ENCODE results near the gene RHBDF2.

Gene RHBDF2

GRCh38 chr17:76547642-76548202 is 46.5 kb upstream of the RHBDF2 start:
- TF ChIP-seq SIN3A (IDR thresholded peaks at IDR 0.05; ENCODE audit: borderline replicate concordance, insufficient read depth, low read length) (no peak), FOXP2 (optimal IDR thresholded peaks at IDR 0.05; ENCODE audit: borderline replicate concordance, extremely low read depth, extremely low read length, insufficient read depth) (no peak), POLR2AphosphoS5 (IDR thresholded peaks at IDR 0.05; ENCODE audit: low read depth, low read length) (no peak), TAF1 (IDR thresholded peaks at IDR 0.05; ENCODE audit: borderline replicate concordance, insufficient read depth, low read length) (no peak), REST (IDR thresholded peaks at IDR 0.05; ENCODE audit: insufficient read depth in 1 of 2, low read depth in 2 of 2, low read length in 2 of 2) (no peak)

GRCh38 chr17:76547183-76547641 is 46.0 kb upstream of the RHBDF2 start:
- TF ChIP-seq TAF1 (IDR thresholded peaks at IDR 0.05; ENCODE audit: borderline replicate concordance, insufficient read depth, low read length) (no peak), REST (IDR thresholded peaks at IDR 0.05; ENCODE audit: insufficient read depth in 1 of 2, low read depth in 2 of 2, low read length in 2 of 2) (no peak), SIN3A (IDR thresholded peaks at IDR 0.05; ENCODE audit: borderline replicate concordance, insufficient read depth, low read length) (no peak), FOXP2 (optimal IDR thresholded peaks at IDR 0.05; ENCODE audit: borderline replicate concordance, extremely low read depth, extremely low read length, insufficient read depth) (no peak)

DNA sequence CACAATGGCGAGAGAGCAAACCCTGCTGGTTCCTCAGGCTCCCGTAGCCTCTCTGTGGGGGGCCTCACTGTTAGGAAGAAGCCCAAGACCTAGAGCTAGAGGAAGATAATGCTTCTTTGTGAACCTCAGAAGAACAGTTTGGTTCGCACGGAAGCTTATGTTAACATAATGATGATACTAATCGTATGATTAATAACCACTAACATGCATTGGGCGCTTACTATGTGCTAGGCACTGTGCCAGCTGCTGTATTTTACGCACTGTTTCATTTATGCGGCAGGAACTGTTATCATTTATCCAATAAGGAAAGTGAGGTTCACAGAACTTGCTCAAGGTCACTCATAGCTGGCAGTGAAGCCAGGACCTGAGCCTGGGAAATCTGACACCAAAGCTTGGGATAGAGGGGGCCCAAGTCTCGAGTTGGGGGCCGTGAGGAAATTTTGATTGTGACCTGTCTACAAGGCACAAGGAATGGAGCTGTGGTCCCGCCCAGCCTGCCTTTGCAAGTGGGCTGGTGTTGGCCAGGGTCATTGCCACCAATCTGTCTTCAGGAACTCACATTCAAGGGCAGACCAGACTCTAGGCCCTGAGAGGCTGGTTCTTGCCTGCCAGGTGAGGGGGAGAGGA is 45.4 kb upstream of the RHBDF2 start:
- TF ChIP-seq POLR2AphosphoS5 (IDR thresholded peaks at IDR 0.05; ENCODE audit: low read depth, low read length) (no peak), FOXP2 (optimal IDR thresholded peaks at IDR 0.05; ENCODE audit: borderline replicate concordance, extremely low read depth, extremely low read length, insufficient read depth) (no peak), SIN3A (IDR thresholded peaks at IDR 0.05; ENCODE audit: borderline replicate concordance, insufficient read depth, low read length) (no peak), TAF1 (IDR thresholded peaks at IDR 0.05; ENCODE audit: borderline replicate concordance, insufficient read depth, low read length) (no peak), REST (IDR thresholded peaks at IDR 0.05; ENCODE audit: insufficient read depth in 1 of 2, low read depth in 2 of 2, low read length in 2 of 2) (no peak)

- TF ChIP-seq POLR2AphosphoS5 (IDR thresholded peaks at IDR 0.05; ENCODE audit: low read depth, low read length) = no peak
- TF ChIP-seq TAF1 (IDR thresholded peaks at IDR 0.05; ENCODE audit: borderline replicate concordance, insufficient read depth, low read length) = no peak
- TF ChIP-seq FOXP2 (optimal IDR thresholded peaks at IDR 0.05; ENCODE audit: borderline replicate concordance, extremely low read depth, extremely low read length, insufficient read depth) = no peak
- no peak for TF ChIP-seq REST (IDR thresholded peaks at IDR 0.05; ENCODE audit: insufficient read depth in 1 of 2, low read depth in 2 of 2, low read length in 2 of 2)
- no peak for TF ChIP-seq SIN3A (IDR thresholded peaks at IDR 0.05; ENCODE audit: borderline replicate concordance, insufficient read depth, low read length)
Observed at GRCh38 chr17:76545918-76546555, 44.8 kb upstream of the RHBDF2 start.
